NCI-H2227 treated with DMSO at 0.1 percent for 48 hours (cell line): Measurements from ENCODE around the gene ACKR2.

ENCODE experiments used
- DNase-seq: peaks from one replicate; lab custom pipeline; 2025; lab: John Stamatoyannopoulos, UW

Gene ACKR2

GRCh38 chr3:42887084-42887483, 77.8 kb downstream of the ACKR2 start:
- no peak for DNase-seq

GRCh38 chr3:42891042-42891441, 81.8 kb downstream of the ACKR2 start:
- no peak for DNase-seq

DNA sequence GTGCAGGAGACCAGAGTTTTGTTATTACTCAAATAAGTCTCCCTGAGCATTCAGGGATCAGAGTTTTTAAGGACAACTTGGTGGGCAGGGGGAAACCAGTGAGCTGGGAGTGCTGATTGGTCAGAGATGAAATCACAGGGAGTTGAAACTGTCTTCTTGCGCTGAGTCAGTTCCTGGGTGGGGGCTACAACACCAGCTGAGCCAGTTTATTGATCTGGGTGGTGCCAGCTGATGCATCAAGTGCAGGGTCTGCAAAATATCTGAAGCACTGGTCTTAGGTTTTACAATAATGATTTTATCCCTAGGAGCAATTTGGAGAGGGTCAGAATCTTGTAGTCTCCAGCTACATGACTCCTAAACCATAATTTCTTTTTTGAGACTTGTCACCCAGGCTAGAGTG, 82.9 kb downstream of the ACKR2 start:
- no peak for DNase-seq

DNA sequence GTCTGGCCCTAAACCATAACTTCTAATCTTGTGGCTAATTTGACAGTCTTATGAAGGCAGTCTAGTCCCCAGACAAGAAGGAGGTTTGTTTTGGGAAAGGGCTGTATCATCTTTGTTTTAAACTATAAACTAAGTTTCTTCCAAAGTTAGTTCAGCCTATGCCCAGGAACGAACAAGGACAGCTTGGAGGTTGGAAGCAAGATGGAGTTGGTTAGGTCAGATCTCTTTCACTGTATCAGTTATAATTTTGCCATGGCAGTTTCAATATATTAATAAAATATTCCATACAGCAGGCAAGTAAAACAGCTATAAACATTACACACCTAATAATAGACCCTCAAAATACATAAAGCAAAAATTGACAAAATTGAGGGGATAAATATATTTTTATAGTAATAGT, 83.6 kb downstream of the ACKR2 start:
- no peak for DNase-seq

- no peak for DNase-seq
Observed at GRCh38 chr3:42894698-42895579, 85.7 kb downstream of the ACKR2 start.

GRCh38 chr3:42895580-42895868, 86.3 kb downstream of the ACKR2 start:
- DNase-seq = no peak

GRCh38 chr3:42898896-42899675, 89.8 kb downstream of the ACKR2 start:
- DNase-seq = no peak

DNA sequence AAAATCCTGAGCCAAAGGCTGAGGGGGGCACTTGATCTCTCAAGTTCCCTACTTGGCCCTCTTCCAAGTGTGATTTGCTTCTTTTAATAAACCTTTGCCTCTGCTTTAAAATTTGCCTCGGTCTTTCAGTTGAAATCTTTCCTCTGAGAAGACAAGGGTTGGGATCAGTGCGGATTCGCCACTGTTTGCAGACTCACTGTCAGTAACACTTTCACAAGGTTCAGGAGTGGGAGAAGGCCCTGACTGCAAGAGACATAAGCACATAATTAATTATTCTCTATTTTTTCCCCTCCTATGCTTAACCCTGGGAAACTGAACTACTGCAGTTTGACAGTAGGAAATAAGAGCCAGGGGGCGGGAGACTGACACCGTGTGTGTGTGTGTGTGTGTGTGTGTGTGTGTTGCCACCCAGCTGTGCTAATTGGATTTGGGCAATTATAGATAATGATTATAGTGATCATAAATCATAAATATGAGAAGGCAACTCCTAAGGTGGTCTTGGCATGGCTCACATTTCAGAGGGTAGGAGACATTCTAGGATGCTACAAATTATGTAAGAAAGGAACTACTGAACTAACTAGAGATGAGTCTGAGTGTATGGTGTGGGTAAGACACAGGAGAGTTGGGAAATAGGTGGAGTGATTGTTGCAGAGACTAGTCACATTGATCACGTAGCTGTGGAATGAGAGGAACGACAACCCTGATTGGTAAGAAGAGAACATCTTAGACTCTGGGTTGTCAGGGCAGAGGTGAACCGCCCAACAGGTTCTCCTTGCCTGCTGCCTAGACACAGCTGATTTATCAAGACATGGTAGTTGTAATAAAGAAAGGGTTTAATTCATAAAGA, 91.2 kb downstream of the ACKR2 start:
- peak; percentile 6 for DNase-seq

GRCh38 chr3:42901073-42901415, 91.8 kb downstream of the ACKR2 start:
- DNase-seq = no peak

DNA sequence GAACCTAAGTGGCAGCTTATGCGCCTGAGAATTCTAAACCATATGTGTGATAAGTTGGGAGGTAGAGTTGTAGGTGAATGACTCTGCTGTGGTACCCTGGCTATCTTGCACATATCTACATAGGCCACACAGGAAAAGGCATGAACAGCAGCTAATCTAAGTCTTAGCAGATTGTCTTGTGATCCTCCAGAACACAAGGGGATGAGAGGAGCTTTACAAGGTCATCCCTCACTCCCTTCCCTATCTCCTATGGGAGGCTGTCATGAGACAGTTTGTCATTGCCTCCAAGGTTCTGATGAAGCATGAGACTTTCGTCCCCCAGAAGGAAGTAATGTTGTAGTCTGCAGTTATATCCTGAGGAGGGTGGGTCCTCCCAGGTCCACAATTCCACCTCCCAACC, 93.0 kb downstream of the ACKR2 start:
- DNase-seq = no peak

- no peak for DNase-seq
Observed at GRCh38 chr3:42904076-42904475, 94.8 kb downstream of the ACKR2 start.

- no peak for DNase-seq
Observed at GRCh38 chr3:42905740-42906069, 96.5 kb downstream of the ACKR2 start.

DNA sequence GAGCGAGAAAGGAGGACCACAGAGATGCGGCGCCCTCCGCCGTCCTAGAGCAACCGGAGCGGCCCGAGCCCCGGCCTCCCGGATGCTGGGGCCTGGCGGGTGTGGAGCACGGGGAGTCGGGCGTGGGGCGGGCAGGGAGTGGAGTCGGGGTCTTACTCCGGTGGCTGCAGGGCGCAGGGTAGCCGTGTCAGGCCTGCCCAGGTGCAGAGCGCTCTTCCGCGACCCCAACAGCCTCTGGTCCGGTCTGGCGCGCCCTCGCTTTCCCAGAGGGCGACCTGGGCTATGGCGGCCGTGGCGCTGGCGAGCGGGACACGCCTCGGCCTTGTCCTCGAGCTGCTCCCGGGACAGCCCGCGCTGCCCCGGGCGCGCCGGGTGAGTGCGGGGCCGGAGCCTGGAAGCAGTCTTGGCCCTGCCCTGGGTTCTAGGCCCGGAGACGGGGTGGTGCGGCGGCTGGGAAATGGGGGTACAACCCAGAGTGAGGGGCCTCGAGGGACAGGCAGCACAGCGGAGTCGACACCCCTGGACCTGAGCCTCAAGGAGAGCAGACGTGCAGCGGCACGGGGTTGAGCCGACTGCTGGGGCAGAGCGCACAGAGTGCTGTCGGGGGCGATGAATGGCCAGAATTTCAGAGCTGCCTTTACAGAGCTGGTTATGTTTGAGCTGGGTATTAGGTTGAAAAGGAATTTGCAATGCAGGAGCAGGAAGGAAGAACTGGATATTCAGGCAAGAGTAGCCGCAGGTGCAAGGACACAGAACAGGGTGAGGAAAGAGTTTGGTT, 97.0 kb downstream of the ACKR2 start, which contains the start of gene ZNF662:
Gene ZNF662 (plus strand): TSS at position 73 of the 778 bp plus-strand sequence. CDS start 1,973 bp downstream, outside the sequence.
- DNase-seq = peak; percentile 21

DNA sequence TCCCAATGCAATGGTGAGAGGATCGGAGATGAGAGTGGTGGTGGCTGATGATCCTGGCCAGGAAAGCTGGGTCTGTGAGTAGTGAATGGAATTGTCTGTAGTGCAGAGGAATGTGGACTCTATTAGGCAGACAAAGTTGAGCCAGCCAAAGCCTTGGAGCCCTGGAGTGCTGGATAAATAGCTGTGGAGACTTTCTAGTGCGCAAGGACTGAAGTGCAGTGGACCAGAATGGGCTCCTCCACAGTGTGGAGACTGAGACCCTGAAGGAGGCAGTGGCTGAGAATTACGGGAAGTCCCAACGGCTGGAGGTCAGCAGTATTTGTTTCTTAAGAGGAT, 97.6 kb downstream of the ACKR2 start:
- DNase-seq = no peak

DNA sequence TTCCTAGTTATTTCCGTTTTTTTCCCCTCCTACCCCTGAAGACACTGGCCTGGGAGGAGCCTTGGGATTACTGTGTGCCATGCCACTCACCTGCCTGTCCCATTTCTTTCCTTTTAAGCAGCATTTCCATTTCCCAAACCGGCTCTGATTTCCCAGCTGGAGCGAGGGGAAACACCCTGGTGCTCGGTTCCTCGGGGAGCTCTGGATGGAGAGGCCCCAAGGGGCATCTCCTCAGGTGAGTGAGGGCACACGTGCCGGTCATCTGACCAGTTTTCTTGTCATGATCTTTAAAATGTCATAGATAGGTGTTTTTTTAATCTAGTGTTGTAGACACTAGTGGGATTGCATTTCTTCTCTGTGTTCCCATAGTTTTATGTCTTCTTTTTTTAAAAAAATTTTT, 99.4 kb downstream of the ACKR2 start:
- no peak for DNase-seq

DNA sequence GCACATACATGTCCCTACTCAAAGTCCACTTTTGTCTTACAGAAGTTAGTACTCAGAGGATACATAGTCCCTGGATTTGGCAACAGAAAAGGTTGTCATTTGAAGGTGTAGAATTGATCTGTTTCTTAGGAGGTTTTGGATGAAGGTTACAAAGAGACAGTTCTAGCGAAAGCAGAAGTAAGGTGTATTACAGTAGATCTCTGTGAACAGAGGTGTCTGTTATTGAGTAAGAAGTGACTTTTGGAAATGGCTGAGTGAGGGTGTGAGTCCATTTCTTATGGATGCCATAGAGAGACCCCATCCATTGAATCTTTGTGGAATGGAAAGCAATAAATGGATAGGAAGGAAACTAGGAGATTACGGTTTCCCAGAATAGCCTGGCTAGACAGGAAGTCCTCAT, 102.3 kb downstream of the ACKR2 start:
- DNase-seq = no peak

- no peak for DNase-seq
Observed at GRCh38 chr3:42914771-42915515, 105.7 kb downstream of the ACKR2 start.
